Right atrium auricular region (tissue), 2 donors: ENCODE data around the gene CEACAM16. TPM values are rescaled to one million over a fixed set of nuclear protein-coding genes. Genes with fewer than 3 reads are reported as not detected.

Experiments
- DNase-seq: peaks from one replicate; pipeline ENCODE4 v3.0.0-alpha.2; 2019; ENCODE audit warnings: low spot score
- H3K27ac ChIP-seq, 2 donors: fragments of 200-600 bp; sonication (generic); 1 replicate in 1 of 2; 2 replicates in 1 of 2; pipeline ENCODE4 v1.5.1; 2016 to 2019
- H3K27me3 ChIP-seq, 2 donors: fragments of 200-600 bp; sonication (generic); one replicate each; pipeline versions ENCODE4 v1.5.1 to v1.6.0; 2017 to 2019
- H3K36me3 ChIP-seq: fragments of 200-600 bp; sonication (generic); one replicate; pipeline ENCODE4 v1.5.1; 2016
- H3K4me1 ChIP-seq, 2 donors: fragments of 200-600 bp; sonication (generic); one replicate each; pipeline versions ENCODE4 v1.5.1 to v1.6.0; 2017 to 2019
- H3K4me3 ChIP-seq, 2 donors: fragments of 200-600 bp; sonication (generic); 1 replicate in 1 of 2; 2 replicates in 1 of 2; pipeline ENCODE4 v1.5.1; 2017 to 2019; ENCODE audit warnings: mild to moderate bottlenecking in 1 of 2, moderate library complexity in 1 of 2
- H3K9me3 ChIP-seq, 2 donors: fragments of 200-600 bp; sonication (generic); one replicate each; pipeline ENCODE4 v1.5.1; 2019
- total RNA-seq, 2 donors: library from RNA; depleted of rRNA; stranded (reverse); fragments of >200 nt; gene quantifications; one replicate each; pipeline ENCODE4 v1.1.0, GENCODE V29; 2016
- TF ChIP-seq, protein P1 (sequence below), 2 donors: fragments of 200-600 bp; sonication (generic); IDR thresholded peaks; one replicate each; pipeline ENCODE4 v1.5.1; 2019; ENCODE audit warnings: antibody characterized with exemption in 2 of 2

Gene CEACAM16
- total RNA-seq, 2 donors from 2014 or later: not detected

DNA sequence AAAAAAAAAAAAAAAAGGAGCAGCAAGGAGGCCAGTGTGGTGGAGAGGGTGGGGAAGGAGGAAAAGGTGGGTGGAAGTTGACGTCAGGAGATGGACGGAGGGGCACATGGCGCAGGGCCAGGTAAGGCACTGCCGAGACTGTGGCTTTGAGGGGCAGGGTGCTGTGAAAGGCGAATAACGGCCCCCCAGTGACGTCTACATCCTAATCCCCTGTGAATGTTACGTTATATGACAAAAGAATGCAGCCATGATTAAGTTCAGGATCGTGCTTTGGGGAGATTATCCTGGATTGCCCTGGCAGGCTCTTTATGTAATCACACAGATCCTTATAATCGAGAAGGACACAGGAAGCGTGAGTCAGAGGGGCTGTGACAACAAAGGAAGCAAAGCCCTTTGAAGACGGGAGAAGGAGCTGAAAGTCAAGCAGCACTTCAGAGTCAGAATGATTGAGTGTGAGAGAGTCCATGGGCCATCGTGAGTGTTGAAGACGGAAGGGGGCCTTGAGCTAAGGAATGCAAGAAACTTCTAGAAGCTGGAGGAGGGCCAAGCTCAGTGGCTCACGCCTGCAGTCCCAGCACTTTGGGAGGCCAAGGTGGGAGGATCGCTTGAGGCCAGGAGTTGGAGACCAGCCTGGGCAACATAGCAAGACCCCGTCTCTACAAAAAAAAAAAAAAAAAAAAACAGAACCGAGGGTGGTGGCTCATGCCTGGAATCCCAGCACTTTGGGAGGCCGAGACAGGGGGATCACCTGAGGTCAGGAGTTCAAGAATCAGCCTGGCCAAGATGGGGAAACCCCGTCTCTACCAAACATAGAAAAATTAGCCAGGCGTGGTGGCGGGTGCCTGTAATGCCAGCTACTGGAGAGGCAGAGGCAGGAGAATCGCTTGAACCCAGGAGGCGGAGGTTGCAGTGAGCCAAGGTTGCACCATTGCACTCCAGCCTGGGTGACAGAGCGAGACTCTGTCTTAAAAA lies 13.8 kb upstream of the CEACAM16 start:
- no peaks in the 10 kb centered on the region for H3K9me3 ChIP-seq
- peaks cover 0 to 19% of the 10 kb centered on the region in 2 donors for H3K4me1 ChIP-seq
- H3K27ac ChIP-seq: peak overlapping the region; percentile 26 to 43
- no peaks in the 10 kb centered on the region for H3K27me3 ChIP-seq
- peak; percentile 79 for DNase-seq
- no peak overlapping the region for H3K4me3 ChIP-seq
- TF ChIP-seq, protein P1, sequence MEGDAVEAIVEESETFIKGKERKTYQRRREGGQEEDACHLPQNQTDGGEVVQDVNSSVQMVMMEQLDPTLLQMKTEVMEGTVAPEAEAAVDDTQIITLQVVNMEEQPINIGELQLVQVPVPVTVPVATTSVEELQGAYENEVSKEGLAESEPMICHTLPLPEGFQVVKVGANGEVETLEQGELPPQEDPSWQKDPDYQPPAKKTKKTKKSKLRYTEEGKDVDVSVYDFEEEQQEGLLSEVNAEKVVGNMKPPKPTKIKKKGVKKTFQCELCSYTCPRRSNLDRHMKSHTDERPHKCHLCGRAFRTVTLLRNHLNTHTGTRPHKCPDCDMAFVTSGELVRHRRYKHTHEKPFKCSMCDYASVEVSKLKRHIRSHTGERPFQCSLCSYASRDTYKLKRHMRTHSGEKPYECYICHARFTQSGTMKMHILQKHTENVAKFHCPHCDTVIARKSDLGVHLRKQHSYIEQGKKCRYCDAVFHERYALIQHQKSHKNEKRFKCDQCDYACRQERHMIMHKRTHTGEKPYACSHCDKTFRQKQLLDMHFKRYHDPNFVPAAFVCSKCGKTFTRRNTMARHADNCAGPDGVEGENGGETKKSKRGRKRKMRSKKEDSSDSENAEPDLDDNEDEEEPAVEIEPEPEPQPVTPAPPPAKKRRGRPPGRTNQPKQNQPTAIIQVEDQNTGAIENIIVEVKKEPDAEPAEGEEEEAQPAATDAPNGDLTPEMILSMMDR (IDR thresholded peaks at IDR 0.05): no peak
- peaks cover 8% of the 10 kb centered on the region for H3K36me3 ChIP-seq

DNA sequence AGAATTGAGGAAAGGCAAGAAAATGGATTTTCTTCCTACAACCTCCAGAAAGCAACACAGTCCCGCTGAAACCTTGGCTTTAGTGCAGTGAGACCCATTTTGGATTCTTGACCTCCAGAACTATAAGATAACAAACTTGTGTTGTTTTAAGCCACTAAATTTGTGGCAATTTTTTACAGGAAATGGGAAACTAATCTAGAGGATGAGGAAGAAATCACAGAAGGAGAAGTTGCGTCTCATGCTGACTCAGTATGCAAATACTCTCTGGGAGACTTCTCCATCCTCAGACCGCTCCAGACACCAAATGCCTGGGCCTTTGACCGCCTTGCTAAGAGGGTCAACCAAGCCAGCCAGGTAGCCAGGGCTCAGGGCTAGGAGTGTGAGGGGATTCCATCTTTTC lies 13.1 kb upstream of the CEACAM16 start:
- no peak for DNase-seq
- Histone ChIP-seq H3K27ac (peak overlapping the region in 1 of 2 donors; percentile 43), H3K9me3 (no peaks in the 10 kb centered on the region), H3K36me3 (peaks cover 4% of the 10 kb centered on the region), H3K27me3 (no peaks in the 10 kb centered on the region), H3K4me1 (peaks cover 0 to 19% of the 10 kb centered on the region in 2 donors), H3K4me3 (no peak overlapping the region)
- TF ChIP-seq, protein P1 (IDR thresholded peaks at IDR 0.05): no peak

DNA sequence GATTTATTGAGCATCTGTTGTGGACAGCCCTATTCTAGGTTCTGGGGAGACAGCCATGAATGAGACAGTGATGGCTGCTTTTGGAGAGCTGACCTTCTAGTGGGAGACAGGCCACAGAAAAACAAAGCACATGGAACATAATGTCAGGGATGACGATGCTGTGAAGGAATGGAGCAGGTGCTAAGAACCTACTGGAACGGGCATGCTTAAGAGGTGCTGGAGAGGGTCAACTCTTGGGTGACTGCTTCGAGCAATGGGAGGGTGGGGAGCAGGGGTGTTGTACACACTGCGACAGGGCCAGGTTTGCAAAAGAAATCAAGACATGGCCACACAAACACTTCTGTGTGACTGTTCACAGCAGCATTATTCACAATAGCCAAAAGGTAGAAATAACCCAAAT lies 12.1 kb upstream of the CEACAM16 start:
- peaks cover 0 to 20% of the 10 kb centered on the region in 2 donors for H3K4me1 ChIP-seq
- no peaks in the 10 kb centered on the region for H3K9me3 ChIP-seq
- TF ChIP-seq, protein P1 (IDR thresholded peaks at IDR 0.05): no peak
- DNase-seq: no peak
- no peak overlapping the region for H3K4me3 ChIP-seq
- no peaks in the 10 kb centered on the region for H3K36me3 ChIP-seq
- H3K27me3 ChIP-seq: no peaks in the 10 kb centered on the region
- no peak overlapping the region for H3K27ac ChIP-seq

DNA sequence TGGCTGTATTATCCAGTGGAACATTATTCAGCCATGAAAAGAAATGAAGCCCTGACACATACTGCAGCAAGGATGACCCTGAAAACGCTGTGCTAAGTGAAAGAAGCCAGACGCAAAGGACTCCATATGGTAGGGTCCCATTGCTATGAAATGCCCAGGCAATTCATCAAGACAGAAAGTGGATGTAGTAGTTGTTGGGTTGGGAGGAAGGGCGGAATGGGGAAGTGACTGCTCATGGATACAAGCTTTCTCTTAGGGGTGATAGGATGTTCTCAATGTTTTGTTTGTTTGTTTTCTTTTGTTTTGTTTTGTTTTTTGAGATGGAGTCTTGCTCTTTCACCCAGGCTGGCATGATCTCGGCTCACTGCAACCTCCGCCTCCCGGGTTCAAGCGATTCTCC lies 11.1 kb upstream of the CEACAM16 start:
- no peak for DNase-seq
- H3K4me1 ChIP-seq: peaks cover 0 to 30% of the 10 kb centered on the region in 2 donors
- TF ChIP-seq, protein P1 (IDR thresholded peaks at IDR 0.05): no peak
- no peak overlapping the region for H3K4me3 ChIP-seq
- no peaks in the 10 kb centered on the region for H3K27me3 ChIP-seq
- no peaks in the 10 kb centered on the region for H3K9me3 ChIP-seq
- no peaks in the 10 kb centered on the region for H3K36me3 ChIP-seq
- H3K27ac ChIP-seq: no peak overlapping the region

DNA sequence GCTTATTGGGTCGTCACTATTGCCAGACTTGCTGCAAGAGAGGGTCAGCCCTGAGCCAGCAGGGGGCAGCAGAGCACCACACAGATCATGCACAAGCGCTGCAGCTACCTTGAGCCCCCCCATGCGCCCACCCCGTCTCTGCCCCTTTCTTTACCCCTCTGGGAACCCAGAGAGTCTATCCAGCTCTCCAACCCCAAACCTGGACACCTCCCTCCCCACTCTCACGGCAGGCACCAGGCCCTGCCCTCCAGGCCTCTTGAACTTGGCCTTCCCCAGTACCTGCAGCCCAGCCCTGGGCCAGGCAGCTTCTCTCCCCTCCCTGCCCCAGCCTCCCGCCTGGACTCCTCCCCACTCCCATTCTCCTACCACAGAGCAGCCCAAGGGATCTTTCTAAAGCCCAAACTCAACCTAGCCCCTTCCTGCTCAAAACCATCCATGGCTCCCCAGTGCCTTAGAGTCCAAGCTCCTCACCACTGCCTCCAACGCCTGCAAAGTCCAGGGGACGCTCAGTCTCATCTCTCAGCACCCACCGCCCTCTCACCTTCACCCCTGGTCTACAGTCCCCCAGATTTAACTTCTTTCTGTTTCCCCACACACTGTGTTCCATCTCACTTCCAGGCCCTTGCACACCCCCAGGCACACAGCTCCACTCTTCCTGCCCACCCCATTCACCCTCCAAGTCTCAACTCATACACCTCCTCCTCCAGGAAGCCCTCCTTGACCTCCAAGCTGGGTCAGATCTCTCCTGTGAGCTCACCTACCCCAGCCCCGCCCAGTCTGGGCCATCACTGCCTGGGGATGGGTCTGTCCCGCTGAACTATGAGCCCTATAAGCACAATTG lies 9.4 kb upstream of the CEACAM16 start:
- no peaks in the 10 kb centered on the region for H3K36me3 ChIP-seq
- TF ChIP-seq, protein P1 (IDR thresholded peaks at IDR 0.05): peak; percentile 82 to 94
- DNase-seq: peak; percentile 77
- H3K27ac ChIP-seq: no peak overlapping the region
- H3K9me3 ChIP-seq: no peaks in the 10 kb centered on the region
- peaks cover 0 to 27% of the 10 kb centered on the region in 2 donors for H3K4me1 ChIP-seq
- no peak overlapping the region for H3K4me3 ChIP-seq
- H3K27me3 ChIP-seq: no peaks in the 10 kb centered on the region
